K562 (cell line): Measurements from ENCODE around the gene ERI2. TPM values are rescaled to one million over a fixed set of nuclear protein-coding genes. Genes with fewer than 3 reads are reported as not detected.

Source experiments
- E2F4 ChIP-seq: sonication (generic); formaldehyde crosslinking; IDR thresholded peaks from 2 replicates; pipeline ENCODE4 v1.8.0; 2022; ENCODE audit warnings: mild to moderate bottlenecking, low read depth, missing genetic modification reagents
- NFYB ChIP-seq: IDR thresholded peaks from 2 replicates; pipeline ENCODE4 v1.6.1; 2011; ENCODE audit warnings: mild to moderate bottlenecking, moderate library complexity; ENCODE audit not compliant: insufficient read length; ENCODE audit errors: extremely low read depth
- NR2C1 ChIP-seq, 2 experiments: fragments of 450-650 bp; IDR thresholded peaks; 2 replicates each; pipeline ENCODE4 v1.6.1; 2017; ENCODE audit warnings: mild to moderate bottlenecking in 2 of 2, antibody characterized with exemption in 1 of 2, inconsistent platforms in 1 of 2, missing compliant biosample characterization in 1 of 2, missing genetic modification characterization in 1 of 2
- SRSF1 ChIP-seq: fragments of 200-400 bp; formaldehyde crosslinking; IDR thresholded peaks from 2 replicates; pipeline ENCODE4 v1.6.1; 2017; ENCODE audit warnings: mild to moderate bottlenecking, low read depth, low read length, moderate library complexity
- ZNF407 ChIP-seq: fragments of 450-650 bp; IDR thresholded peaks from 2 replicates; pipeline ENCODE4 v1.6.1; 2016; ENCODE audit warnings: low read depth
- polyA plus RNA-seq, 8 experiments: library from polyadenylated mRNA; depleted of rRNA in 4 of 8; stranded (reverse) in 5 of 8; unstranded in 3 of 8; fragments of >200 nt; fragmentation: Nextera tagmentation in 2 of 8; fragmentation: Illumina TruSeq in 1 of 8; extraction: Ambion mirVana in 2 of 8; extraction: Trizol in 1 of 8; gene quantifications; 2 replicates each; pipeline versions ENCODE4 v1.2.1 to v1.2.3, GENCODE V29; 2011 to 2014; ENCODE audit warnings: inconsistent platforms in 1 of 8, missing spikeins in 1 of 8
- total RNA-seq, 7 experiments: library from RNA; depleted of rRNA in 6 of 7; stranded (reverse); fragments of >200 nt in 6 of 7; fragmentation: Illumina TruSeq in 2 of 7; extraction: Trizol in 2 of 7; gene quantifications; 2 replicates each; pipeline versions ENCODE4 v1.2.1 to v1.2.3, GENCODE V29; 2011 to 2021; ENCODE audit warnings: low replicate concordance in 1 of 7
- TF ChIP-seq, protein P1 (sequence below): fragments of 450-650 bp; IDR thresholded peaks from 2 replicates; pipeline ENCODE4 v1.7.0; 2016; ENCODE audit warnings: borderline replicate concordance
- TF ChIP-seq, protein P2 (sequence below): fragments of 250-450 bp; sonication (Bioruptor Pico); IDR thresholded peaks from 2 replicates; pipeline ENCODE4 v1.8.0; 2022; ENCODE audit warnings: inconsistent platforms
- TF ChIP-seq, protein P3 (sequence below): fragments of 450-650 bp; formaldehyde crosslinking; IDR thresholded peaks from 2 replicates; pipeline ENCODE4 v1.4.0; 2020; ENCODE audit warnings: mild to moderate bottlenecking, moderate library complexity
- TF ChIP-seq, protein P4 (sequence below): fragments of 250-450 bp; sonication (Bioruptor Pico); IDR thresholded peaks from 2 replicates; pipeline ENCODE4 v1.8.0; 2021; ENCODE audit warnings: borderline replicate concordance, mild to moderate bottlenecking, moderate library complexity; ENCODE audit not compliant: poor library complexity, severe bottlenecking

ERI2 gene
- total and polyA plus RNA-seq, 9 of the 15 experiments (the other 6 are each of a cell fraction or from before 2014, with no cell fraction given): 23.3 to 57.0 (median 48.1) TPM

DNA sequence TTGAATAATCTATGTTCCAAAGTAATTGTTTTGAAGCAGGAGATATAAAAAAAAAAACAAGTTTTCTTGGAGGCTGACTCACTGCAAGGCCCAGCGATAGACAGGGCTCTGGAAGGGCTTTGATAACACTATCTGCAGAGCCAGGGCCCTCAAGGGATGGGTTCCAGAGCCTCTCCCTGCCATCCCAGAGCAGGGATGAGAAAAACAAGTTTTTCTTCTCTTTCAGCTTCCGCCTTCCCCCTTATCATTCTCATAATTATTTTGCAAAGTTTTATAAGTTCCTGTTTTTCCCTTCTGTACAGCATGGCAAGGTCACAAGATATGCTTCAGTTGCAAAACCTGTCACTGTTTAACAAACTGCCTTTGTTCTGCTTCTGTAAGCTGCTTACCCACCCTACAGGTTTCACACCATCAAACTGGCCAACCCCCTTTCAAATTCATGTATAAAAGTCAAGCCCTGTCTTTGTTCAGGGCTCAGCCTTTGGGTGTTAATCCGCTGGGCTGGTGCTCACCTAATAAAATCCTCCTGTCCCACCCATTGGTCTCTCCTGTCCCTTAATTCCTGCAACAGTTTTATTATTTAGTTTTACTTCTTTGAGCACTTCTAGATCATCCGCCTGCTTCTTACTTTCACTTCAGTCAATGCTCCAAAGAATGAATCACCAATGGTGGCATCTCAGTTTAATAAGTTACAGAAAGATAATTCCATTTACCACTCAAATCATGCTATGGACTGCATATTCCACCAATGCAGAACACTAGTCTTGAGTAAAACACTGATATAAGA is 59.0 kb downstream of the ERI2 start (continued):
- TF ChIP-seq E2F4 (CRISPR knock-in tag) (no peak), NR2C1 (IDR thresholded peaks at IDR 0.05) (no peak; the same call in 1 of the 2 replicates), NR2C1 (tag; IDR thresholded peaks at IDR 0.05) (no peak; the same call in 1 of the 2 replicates), NFYB (no peak), ZNF407 (no peak), SRSF1 (no peak)
- TF ChIP-seq, protein P1, sequence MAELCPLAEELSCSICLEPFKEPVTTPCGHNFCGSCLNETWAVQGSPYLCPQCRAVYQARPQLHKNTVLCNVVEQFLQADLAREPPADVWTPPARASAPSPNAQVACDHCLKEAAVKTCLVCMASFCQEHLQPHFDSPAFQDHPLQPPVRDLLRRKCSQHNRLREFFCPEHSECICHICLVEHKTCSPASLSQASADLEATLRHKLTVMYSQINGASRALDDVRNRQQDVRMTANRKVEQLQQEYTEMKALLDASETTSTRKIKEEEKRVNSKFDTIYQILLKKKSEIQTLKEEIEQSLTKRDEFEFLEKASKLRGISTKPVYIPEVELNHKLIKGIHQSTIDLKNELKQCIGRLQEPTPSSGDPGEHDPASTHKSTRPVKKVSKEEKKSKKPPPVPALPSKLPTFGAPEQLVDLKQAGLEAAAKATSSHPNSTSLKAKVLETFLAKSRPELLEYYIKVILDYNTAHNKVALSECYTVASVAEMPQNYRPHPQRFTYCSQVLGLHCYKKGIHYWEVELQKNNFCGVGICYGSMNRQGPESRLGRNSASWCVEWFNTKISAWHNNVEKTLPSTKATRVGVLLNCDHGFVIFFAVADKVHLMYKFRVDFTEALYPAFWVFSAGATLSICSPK: no peak
- TF ChIP-seq, protein P2, sequence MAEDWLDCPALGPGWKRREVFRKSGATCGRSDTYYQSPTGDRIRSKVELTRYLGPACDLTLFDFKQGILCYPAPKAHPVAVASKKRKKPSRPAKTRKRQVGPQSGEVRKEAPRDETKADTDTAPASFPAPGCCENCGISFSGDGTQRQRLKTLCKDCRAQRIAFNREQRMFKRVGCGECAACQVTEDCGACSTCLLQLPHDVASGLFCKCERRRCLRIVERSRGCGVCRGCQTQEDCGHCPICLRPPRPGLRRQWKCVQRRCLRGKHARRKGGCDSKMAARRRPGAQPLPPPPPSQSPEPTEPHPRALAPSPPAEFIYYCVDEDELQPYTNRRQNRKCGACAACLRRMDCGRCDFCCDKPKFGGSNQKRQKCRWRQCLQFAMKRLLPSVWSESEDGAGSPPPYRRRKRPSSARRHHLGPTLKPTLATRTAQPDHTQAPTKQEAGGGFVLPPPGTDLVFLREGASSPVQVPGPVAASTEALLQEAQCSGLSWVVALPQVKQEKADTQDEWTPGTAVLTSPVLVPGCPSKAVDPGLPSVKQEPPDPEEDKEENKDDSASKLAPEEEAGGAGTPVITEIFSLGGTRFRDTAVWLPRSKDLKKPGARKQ (CRISPR knock-in tag): no peak
- TF ChIP-seq, protein P3, sequence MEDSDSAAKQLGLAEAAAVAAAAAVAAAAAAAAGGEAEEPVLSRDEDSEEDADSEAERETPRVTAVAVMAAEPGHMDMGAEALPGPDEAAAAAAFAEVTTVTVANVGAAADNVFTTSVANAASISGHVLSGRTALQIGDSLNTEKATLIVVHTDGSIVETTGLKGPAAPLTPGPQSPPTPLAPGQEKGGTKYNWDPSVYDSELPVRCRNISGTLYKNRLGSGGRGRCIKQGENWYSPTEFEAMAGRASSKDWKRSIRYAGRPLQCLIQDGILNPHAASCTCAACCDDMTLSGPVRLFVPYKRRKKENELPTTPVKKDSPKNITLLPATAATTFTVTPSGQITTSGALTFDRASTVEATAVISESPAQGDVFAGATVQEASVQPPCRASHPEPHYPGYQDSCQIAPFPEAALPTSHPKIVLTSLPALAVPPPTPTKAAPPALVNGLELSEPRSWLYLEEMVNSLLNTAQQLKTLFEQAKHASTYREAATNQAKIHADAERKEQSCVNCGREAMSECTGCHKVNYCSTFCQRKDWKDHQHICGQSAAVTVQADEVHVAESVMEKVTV (CRISPR knock-in tag): no peak
- TF ChIP-seq, protein P4, sequence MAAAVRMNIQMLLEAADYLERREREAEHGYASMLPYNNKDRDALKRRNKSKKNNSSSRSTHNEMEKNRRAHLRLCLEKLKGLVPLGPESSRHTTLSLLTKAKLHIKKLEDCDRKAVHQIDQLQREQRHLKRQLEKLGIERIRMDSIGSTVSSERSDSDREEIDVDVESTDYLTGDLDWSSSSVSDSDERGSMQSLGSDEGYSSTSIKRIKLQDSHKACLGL (CRISPR knock-in tag): no peak
